Immature natural killer cell (primary cell): ENCODE data around the gene LAGE3. TPM values are rescaled to one million over a fixed set of nuclear protein-coding genes. Genes with fewer than 3 reads are reported as not detected.

Source experiments
- DNase-seq, 3 donors: peaks; one replicate each; pipeline ENCODE4 v3.0.0; 2022; ENCODE audit warnings: mixed read lengths in 1 of 3
- H3K27ac Mint-ChIP-seq, 6 donors: one replicate each; pipeline ENCODE4 v1.8.0; 2020; ENCODE audit warnings: mixed read lengths in 6 of 6, mild to moderate bottlenecking in 5 of 6, inconsistent platforms in 4 of 6, moderate library complexity in 3 of 6
- H3K27me3 Mint-ChIP-seq, 3 donors: one replicate each; pipeline ENCODE4 v1.8.0; 2020 to 2021; ENCODE audit warnings: low read depth in 3 of 3, mild to moderate bottlenecking in 3 of 3, mixed read lengths in 3 of 3, moderate library complexity in 3 of 3, inconsistent platforms in 1 of 3
- H3K36me3 Mint-ChIP-seq, 3 donors: one replicate each; pipeline ENCODE4 v1.8.0; 2020; ENCODE audit warnings: mixed read lengths in 3 of 3, inconsistent platforms in 2 of 3, mild to moderate bottlenecking in 2 of 3
- H3K4me1 Mint-ChIP-seq, 2 donors: one replicate each; pipeline ENCODE4 v1.8.0; 2020; ENCODE audit warnings: inconsistent platforms in 2 of 2, mild to moderate bottlenecking in 2 of 2, mixed read lengths in 2 of 2, moderate library complexity in 1 of 2
- H3K4me3 Mint-ChIP-seq, 5 donors: one replicate each; pipeline ENCODE4 v1.8.0; 2020; ENCODE audit warnings: mild to moderate bottlenecking in 5 of 5, mixed read lengths in 5 of 5, inconsistent platforms in 3 of 5, moderate library complexity in 3 of 5
- H3K9me3 Mint-ChIP-seq, 6 donors: one replicate each; pipeline ENCODE4 v1.8.0; 2020; ENCODE audit warnings: mild to moderate bottlenecking in 6 of 6, mixed read lengths in 6 of 6, inconsistent platforms in 4 of 6, moderate library complexity in 3 of 6
- polyA plus RNA-seq, 3 donors: library from polyadenylated mRNA; unstranded; fragments of 300-500 nt; fragmentation: Illumina TruSeq; gene quantifications; one replicate each; pipeline ENCODE4 v1.2.3, GENCODE V29; 2021

LAGE3 gene
- polyA plus RNA-seq, 3 donors from 2014 or later: 30.5 to 65.0 (median 52.4) TPM

DNA sequence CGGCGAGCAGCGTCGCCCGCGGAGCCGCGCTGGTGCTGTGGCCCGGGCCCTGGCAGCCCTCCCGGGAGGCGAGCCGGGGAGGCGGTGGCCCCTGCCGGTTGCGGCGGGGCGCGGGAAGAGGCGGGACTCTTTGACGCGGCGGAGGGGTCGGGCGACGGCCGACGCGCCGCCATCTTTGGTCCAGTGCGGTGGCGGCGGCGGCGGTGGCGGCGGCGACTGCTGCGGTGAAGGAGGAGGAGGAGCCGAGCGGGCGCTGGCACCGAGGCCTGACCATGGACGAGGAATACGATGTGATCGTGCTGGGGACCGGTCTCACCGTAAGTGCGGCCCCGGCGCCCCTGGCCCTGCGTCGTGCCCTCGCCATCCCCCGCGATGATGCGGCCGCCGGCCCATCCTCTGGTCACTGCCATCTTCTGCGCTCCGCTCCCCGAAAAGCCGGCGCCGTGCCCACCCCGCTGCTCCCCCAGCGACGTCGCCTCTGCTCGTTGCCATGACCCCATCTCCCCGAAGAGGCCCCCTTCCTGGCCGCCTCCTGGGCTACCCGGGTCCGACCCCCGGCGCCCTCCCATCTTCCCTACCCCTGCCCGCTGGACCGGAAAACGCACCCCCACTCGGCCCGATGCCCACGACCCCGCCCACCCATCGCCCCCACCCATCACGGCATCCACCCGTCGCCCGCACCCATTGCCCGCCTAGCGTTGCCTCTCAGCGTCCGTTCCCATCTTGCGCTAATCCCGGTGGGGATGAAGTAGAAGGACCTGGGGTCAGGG, 41.9 kb downstream of the LAGE3 start, which contains the start of gene GDI1:
GDI1 (plus strand) TSS at position 172 of the 770 bp plus-strand sequence; CDS start at position 273, 101 bp downstream.
- Mint-ChIP-seq H3K4me3 (peak within 1 kb of the TSS; percentile 77 to 85 (median 80)), H3K27me3 (peaks cover 6 to 16% (median 13%) of the 10 kb centered on the region in 3 donors), H3K36me3 (peaks cover 0 to 4% (median 0%) of the 10 kb centered on the region in 3 donors), H3K27ac (peak within 1 kb of the TSS; percentile 85 to 88 (median 87)), H3K4me1 (peaks cover 10 to 15% of the 10 kb centered on the region in 2 donors), H3K9me3 (no peaks in the 10 kb centered on the region)
- peak; percentile 64 to 74 (median 73) for DNase-seq

DNA sequence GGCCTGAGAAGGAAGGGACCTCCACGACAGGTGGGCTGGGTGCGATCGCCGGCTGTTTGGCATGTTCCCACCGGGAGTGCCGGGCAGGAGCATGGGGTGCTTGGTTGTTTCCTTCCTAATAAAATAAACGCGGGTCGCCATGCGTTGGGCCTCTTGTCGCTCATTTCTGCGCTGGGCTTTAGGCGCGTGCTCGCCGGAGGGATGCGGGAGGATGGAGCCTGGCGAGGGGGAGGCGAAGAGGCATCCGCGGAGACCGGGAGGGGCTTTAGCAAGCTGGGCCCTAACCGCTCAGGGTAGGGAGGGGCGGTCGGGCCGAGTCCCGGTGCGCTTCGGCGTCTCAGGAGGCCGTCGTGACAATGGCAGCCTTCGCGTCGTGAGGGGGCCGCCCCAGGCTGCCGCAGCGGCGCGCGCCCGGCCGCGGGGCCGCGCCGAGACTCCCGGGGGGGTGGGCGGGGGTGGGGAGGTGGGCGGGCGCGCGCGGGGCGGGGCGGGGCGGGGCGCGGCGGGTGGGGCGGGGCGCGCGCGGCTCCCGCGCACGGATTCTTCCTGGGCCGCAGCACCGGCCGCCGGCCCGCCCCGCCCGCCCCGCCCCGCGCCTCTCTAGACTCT, 42.6 kb downstream of the LAGE3 start:
- H3K4me1 Mint-ChIP-seq: peaks cover 10 to 15% of the 10 kb centered on the region in 2 donors
- peak overlapping the region; percentile 79 to 88 (median 86) for H3K27ac Mint-ChIP-seq
- H3K27me3 Mint-ChIP-seq: peaks cover 6 to 16% (median 15%) of the 10 kb centered on the region in 3 donors
- H3K9me3 Mint-ChIP-seq: no peaks in the 10 kb centered on the region
- H3K36me3 Mint-ChIP-seq: peaks cover 0 to 4% (median 0%) of the 10 kb centered on the region in 3 donors
- peak overlapping the region; percentile 76 to 85 (median 78) for H3K4me3 Mint-ChIP-seq
- DNase-seq: peak in 1 of 3 donors; percentile 47

GRCh38 chrX:154435171-154435733, 43.8 kb downstream of the LAGE3 start:
- no peaks in the 10 kb centered on the region for H3K9me3 Mint-ChIP-seq
- peaks cover 6 to 18% (median 15%) of the 10 kb centered on the region in 3 donors for H3K27me3 Mint-ChIP-seq
- peak overlapping the region in 3 of 6 donors; percentile 28 to 53 (median 49) for H3K27ac Mint-ChIP-seq
- peaks cover 18 to 23% of the 10 kb centered on the region in 2 donors for H3K4me1 Mint-ChIP-seq
- no peak for DNase-seq
- H3K4me3 Mint-ChIP-seq: no peak overlapping the region
- peaks cover 0 to 4% (median 0%) of the 10 kb centered on the region in 3 donors for H3K36me3 Mint-ChIP-seq

GRCh38 chrX:154434394-154435168, 44.5 kb downstream of the LAGE3 start:
- no peak for DNase-seq
- H3K36me3 Mint-ChIP-seq: peaks cover 0 to 4% (median 0%) of the 10 kb centered on the region in 3 donors
- no peaks in the 10 kb centered on the region for H3K9me3 Mint-ChIP-seq
- no peak overlapping the region for H3K27ac Mint-ChIP-seq
- peaks cover 22 to 26% of the 10 kb centered on the region in 2 donors for H3K4me1 Mint-ChIP-seq
- peaks cover 6 to 19% (median 18%) of the 10 kb centered on the region in 3 donors for H3K27me3 Mint-ChIP-seq
- H3K4me3 Mint-ChIP-seq: no peak overlapping the region

- peaks cover 6 to 22% (median 21%) of the 10 kb centered on the region in 3 donors for H3K27me3 Mint-ChIP-seq
- peaks cover 24 to 28% of the 10 kb centered on the region in 2 donors for H3K4me1 Mint-ChIP-seq
- H3K4me3 Mint-ChIP-seq: no peak overlapping the region
- no peak for DNase-seq
- H3K9me3 Mint-ChIP-seq: no peaks in the 10 kb centered on the region
- peaks cover 0 to 4% (median 0%) of the 10 kb centered on the region in 3 donors for H3K36me3 Mint-ChIP-seq
- H3K27ac Mint-ChIP-seq: peak overlapping the region in 1 of 6 donors; percentile 58
Observed at GRCh38 chrX:154433605-154434004, 45.5 kb downstream of the LAGE3 start.

- H3K4me3 Mint-ChIP-seq: no peak overlapping the region
- H3K9me3 Mint-ChIP-seq: no peaks in the 10 kb centered on the region
- no peak for DNase-seq
- H3K4me1 Mint-ChIP-seq: peaks cover 25 to 31% of the 10 kb centered on the region in 2 donors
- H3K27me3 Mint-ChIP-seq: peaks cover 3 to 26% (median 16%) of the 10 kb centered on the region in 3 donors
- peaks cover 0 to 4% (median 0%) of the 10 kb centered on the region in 3 donors for H3K36me3 Mint-ChIP-seq
- no peak overlapping the region for H3K27ac Mint-ChIP-seq
Observed at GRCh38 chrX:154432210-154432609, 46.9 kb downstream of the LAGE3 start.

- no peak overlapping the region for H3K4me3 Mint-ChIP-seq
- peaks cover 23 to 29% of the 10 kb centered on the region in 2 donors for H3K4me1 Mint-ChIP-seq
- H3K9me3 Mint-ChIP-seq: no peaks in the 10 kb centered on the region
- no peak for DNase-seq
- no peak overlapping the region for H3K27ac Mint-ChIP-seq
- H3K27me3 Mint-ChIP-seq: peaks cover 3 to 25% (median 14%) of the 10 kb centered on the region in 3 donors
- peaks cover 0 to 4% (median 0%) of the 10 kb centered on the region in 3 donors for H3K36me3 Mint-ChIP-seq
Observed at GRCh38 chrX:154431341-154431740, 47.7 kb downstream of the LAGE3 start.

DNA sequence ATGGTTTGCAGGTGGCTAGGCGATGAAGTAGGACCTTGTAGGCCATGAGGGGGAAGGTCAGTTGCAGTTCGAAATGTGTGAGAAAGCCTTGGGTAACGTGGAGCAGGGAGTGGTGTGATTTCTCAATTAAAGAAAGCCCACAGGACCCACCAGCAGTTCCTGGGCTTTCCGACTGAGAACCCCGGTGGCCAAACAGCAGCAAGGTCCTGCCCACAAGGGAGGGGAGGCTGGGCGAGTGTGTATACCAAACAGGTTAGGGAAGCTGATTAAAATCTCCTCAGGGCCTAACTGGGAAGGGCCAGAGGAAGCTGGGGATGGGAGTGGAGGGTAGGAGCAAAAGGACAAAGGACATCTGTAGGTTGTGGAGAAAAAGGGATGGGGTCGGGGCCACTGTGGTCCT, 48.2 kb downstream of the LAGE3 start:
- Mint-ChIP-seq H3K36me3 (peaks cover 0 to 4% (median 0%) of the 10 kb centered on the region in 3 donors), H3K4me1 (peaks cover 21 to 25% of the 10 kb centered on the region in 2 donors), H3K4me3 (peak overlapping the region in 3 of 5 donors; percentile 12 to 54 (median 23)), H3K27me3 (peaks cover 3 to 21% (median 11%) of the 10 kb centered on the region in 3 donors), H3K27ac (peak overlapping the region in 2 of 6 donors; percentile 26 to 67), H3K9me3 (no peaks in the 10 kb centered on the region)
- DNase-seq: no peak

GRCh38 chrX:154430479-154430878, 48.6 kb downstream of the LAGE3 start:
- Mint-ChIP-seq H3K4me1 (peaks cover 21 to 25% of the 10 kb centered on the region in 2 donors), H3K36me3 (peaks cover 0 to 4% (median 0%) of the 10 kb centered on the region in 3 donors), H3K9me3 (no peaks in the 10 kb centered on the region), H3K27ac (peak overlapping the region in 3 of 6 donors; percentile 10 to 67 (median 40)), H3K27me3 (peaks cover 3 to 19% (median 11%) of the 10 kb centered on the region in 3 donors), H3K4me3 (peak overlapping the region in 3 of 5 donors; percentile 12 to 54 (median 23))
- DNase-seq: no peak

- no peaks in the 10 kb centered on the region for H3K9me3 Mint-ChIP-seq
- peak overlapping the region in 4 of 6 donors; percentile 49 to 71 (median 64) for H3K27ac Mint-ChIP-seq
- peaks cover 21 to 25% of the 10 kb centered on the region in 2 donors for H3K4me1 Mint-ChIP-seq
- peak overlapping the region; percentile 73 to 85 (median 80) for H3K4me3 Mint-ChIP-seq
- DNase-seq: no peak
- peaks cover 0 to 4% (median 0%) of the 10 kb centered on the region in 3 donors for H3K36me3 Mint-ChIP-seq
- peaks cover 3 to 19% (median 11%) of the 10 kb centered on the region in 3 donors for H3K27me3 Mint-ChIP-seq
Observed at GRCh38 chrX:154429711-154430110, 49.4 kb downstream of the LAGE3 start.

DNA sequence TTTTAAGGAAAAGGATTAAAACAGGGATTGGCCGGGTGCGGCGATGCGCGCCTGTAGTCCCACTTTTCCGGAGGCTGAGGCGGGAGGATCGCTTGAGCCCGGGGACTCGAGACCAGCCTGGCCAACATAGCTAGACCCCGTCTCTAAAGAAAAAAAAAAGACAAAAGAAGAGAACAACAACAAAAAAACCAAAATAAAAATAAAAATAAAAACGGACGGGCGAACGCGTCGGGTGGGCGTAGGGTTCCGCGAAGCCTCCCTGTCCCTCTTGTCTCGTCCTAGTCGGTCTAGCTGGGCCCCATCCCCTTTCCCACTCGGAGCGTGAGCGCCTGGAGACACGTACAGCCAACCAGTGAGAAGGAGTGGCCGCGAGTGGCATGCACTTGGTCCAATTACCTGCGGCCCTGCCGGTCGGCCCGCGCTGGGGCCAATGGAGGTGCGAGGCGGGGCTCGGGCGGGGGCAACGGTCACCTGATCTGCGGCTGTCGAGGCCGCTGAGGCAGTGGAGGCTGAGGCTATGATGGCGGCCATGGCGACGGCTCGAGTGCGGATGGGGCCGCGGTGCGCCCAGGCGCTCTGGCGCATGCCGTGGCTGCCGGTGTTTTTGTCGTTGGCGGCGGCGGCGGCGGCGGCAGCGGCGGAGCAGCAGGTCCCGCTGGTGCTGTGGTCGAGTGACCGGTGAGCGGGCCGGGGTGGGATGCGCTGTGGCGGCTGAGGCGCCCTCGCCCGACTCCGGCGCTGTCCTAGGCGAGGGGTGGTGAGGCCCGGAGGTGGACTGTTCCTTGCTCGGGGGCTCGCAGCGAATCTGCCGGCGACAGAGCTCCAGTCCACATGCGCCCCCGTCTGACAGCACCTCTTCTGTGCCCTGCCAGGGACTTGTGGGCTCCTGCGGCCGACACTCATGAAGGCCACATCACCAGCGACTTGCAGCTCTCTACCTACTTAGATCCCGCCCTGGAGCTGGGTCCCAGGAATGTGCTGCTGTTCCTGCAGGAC, 50.6 kb downstream of the LAGE3 start, which contains the start of gene ATP6AP1:
ATP6AP1 (plus strand) TSS at position 502 of the 996 bp plus-strand sequence; CDS start at position 518, 16 bp downstream.
- peak; percentile 88 to 90 (median 89) for DNase-seq
- peak within 1 kb of the TSS; percentile 29 to 85 (median 74) for H3K27ac Mint-ChIP-seq
- H3K27me3 Mint-ChIP-seq: peaks cover 3 to 15% (median 11%) of the 10 kb centered on the region in 3 donors
- peaks cover 0 to 4% (median 0%) of the 10 kb centered on the region in 3 donors for H3K36me3 Mint-ChIP-seq
- peaks cover 21 to 25% of the 10 kb centered on the region in 2 donors for H3K4me1 Mint-ChIP-seq
- H3K4me3 Mint-ChIP-seq: peak within 1 kb of the TSS; percentile 73 to 85 (median 80)
- no peaks in the 10 kb centered on the region for H3K9me3 Mint-ChIP-seq
